GM19035 (cell line): ENCODE measurements around the gene TRAPPC3.
"Not testable (repeated sequence)": the region's sequence is repeated elsewhere in the genome, so short reads cannot be mapped to it uniquely, and the experiment has no call there.

Experiments
- ATAC-seq: cut with Tn5 transposase; IDR thresholded peaks from one replicate; pipeline ENCODE4 v1.9.1; 2021; ENCODE audit not compliant: unreplicated experiment

Gene TRAPPC3

DNA sequence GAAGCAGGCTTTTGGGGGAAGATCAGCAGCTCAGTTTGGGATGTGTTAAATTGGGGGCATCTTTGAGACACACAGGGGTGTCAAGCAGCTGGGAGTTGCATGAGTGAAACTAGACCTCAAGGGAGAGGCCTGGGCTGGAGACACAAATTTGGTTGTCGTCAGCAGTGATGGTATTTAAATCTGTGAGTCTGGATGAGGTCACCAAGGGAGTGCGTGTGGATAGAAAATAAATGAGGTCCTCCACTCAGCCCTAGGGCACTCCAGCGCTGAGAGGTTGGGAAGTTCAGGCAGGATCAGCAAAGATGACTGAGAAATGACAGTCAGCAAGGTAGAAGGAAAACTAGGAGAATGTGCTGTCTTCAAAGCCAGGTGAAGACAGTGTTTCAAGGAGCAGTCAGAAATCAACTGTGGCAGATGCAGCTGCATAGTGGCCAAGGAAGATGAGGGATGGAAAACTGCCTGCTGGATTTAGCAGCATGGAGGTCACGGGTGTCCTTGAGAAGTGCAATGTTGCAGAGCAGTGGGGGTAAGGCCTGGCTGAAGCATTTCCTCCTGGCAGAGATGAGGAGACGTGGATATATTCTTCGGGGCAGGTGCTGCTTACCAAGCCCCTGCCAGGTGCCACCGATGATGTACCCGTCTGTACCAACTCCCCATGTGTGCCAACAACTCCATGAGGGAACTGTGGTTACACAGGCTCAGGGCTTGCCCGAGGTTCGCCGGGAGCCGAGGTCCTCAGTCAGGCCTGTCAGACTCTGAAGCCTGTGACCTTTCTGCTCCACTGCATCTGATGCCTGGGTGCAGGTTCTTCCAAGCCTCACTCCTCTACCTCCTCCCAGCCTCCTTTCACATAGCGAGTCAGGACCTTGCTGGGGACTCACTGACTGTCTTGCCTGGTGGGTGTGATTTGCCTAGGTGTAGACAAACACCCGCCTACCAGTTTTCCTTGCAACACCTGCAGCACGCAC is 17.9 kb upstream of the TRAPPC3 start:
- no peak for ATAC-seq

DNA sequence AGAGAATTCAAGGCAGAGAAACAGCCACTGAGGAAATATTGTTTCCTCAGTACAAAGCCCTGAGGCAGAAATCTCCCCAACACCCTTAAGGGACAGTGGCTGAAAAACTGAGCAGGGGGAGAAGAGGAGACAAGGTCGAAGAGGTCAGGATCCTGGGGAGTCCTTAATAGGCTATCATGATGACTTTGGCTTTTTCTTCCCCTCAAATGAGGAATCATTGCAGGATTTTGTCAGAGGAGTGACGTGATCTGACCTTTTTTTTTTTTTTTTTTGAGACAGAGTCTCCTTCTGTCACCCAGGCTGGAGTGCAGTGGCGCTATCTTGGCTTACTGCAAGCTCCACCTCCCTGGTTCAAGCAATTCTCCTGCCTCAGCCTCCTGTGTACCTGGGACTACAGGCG is 16.9 kb upstream of the TRAPPC3 start:
- ATAC-seq, result no peak

DNA sequence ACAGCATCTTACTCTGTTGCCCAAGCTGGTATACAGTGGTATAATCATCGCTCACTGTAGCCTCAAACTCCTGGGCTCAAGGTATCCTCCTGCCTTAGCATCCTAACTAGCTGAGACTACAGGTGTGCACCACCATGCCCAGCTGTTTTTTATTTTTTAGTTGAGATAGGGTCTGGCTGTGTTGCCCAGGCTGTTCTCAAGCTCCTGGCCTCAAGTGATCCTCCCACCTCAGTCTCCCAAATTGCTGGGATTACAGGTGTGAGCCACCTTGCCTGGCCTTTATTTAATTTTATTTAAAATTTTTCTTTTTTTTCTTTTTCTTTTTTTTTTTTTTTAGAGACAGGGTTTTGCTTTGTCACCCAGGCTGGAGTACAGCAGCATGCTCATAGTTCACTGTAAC is 15.9 kb upstream of the TRAPPC3 start:
- no peak for ATAC-seq

DNA sequence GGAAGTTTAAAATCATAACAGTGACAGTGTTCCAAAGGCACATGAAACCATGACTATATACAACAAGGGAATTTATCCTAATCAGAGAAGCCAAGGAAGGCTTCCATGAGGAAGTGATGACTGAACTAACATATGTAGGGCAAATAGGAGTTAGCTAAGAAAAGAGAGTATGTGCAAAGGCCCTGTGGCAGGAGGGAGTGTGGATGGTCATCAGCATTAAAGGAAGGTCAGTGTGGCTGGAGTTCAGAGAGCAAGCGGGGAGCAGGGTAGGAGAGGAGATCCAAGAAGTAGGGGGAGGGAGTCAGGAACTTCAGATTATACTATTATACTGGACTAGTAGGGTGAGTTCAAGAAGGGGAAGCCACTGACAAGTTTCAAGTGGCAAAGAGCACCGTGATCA is 15.1 kb upstream of the TRAPPC3 start:
- no peak for ATAC-seq

DNA sequence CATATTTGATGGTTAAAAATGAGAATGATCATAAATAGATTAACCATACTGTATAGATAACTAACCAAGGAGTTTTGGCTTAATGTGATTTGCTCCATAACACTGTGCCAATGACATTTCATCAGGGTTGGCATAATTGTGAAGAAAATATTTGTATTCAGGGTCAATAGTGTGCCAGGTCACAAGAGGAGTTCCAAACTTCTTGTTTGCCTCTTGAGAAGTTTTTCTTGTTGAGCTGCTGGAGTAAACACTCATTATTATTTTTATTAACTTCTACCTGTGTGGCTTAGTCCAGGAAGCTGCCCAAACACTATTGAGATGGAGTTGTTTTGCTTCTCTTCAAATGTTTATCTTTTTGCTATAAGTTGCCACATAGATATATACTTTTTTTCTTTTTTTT is 14.1 kb upstream of the TRAPPC3 start:
- ATAC-seq, result no peak

DNA sequence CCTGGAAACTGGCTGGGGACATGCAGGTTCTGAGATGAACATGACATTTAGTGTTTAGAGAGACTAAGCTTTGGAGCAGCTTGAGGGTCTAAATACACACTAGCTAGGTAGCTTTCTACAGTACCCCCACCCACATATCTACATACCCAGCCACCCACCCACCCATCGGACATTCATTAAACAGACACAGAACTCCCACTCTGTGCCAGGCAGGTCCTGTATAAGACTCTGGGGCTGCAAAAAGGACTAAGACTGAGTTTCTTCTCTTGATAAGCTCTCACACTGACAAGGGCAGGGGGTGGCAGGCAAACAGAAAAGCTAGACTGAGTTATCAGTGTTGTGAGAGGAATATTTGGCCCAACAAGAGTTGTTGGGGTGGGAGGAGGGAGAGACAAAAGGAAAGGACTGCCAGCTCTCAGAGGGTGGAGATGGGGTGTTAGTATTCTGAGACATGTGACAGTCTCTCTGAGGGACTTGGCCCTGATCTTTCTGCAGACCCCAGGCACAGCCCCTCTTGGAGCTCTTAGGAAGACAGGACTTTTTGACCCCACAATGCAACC is 13.5 kb upstream of the TRAPPC3 start:
- no peak for ATAC-seq

DNA sequence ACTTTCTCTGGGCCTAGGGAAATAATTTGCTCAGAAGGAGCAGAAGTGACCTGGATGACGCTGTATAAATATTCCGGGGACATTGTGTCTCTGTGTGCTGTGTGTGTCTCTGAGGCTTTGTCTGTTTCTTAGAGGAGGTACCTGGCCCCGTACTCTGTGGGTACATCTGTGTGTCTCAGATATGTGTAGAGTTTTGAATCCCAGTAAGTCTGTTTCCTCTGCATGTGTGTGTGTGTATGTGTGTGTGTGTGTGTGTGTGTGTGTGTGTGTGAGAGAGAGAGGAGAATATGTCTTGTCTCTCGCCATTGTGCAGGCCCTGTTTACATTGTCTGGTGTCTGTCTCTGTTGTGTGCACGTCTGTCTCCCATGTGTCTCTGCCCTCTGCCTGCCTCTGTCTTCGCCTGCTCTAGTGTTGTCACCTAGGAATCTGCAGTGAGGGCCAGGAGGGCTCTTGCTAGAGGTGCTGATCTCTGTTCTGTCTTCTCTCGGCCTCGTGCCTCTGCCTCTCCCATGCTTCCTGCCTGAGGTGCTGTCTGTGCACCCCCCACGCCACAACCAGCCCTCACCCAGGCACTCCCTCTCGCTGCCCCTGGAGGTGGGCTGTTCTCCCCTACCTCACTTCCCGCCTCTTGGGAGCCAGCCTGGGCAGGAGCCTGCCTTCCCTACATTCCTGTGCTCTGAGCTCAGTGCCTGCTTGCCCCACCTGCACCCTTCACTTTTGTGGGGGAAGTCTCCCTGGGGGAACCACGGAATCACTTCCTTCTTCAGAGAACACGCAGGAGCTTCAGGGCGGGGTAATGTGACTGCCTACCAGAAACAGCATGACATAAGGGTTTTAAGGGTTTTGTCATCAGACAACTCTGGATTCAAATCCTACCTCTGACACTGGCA is 12.6 kb upstream of the TRAPPC3 start:
- no peak for ATAC-seq

DNA sequence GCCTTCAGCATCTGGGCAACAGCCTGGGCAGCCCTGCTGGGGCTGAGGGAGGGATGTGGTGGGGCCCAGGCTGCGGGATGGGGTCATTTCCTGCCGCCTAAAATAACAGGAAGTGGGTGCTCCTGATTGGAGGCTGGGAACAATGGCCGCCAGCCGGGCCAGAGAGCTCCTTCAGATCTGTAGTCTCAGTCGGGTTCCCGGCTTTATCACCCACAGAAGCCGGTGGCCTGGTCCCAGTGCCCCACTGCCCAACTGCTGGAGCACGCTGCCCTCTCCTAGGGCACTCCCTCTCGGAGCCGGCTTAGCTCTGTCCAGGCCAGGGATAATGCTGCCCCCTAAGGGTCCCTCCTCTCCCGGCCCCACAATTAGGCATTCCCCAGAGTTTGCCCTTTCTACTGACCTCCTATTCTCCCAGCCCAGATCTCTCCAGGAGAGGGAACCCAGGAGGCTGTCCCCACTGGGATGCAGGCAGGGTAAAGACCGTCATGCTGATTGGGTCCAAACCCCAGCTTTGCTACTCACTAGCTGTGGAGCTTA is 11.7 kb upstream of the TRAPPC3 start:
- no peak for ATAC-seq

DNA sequence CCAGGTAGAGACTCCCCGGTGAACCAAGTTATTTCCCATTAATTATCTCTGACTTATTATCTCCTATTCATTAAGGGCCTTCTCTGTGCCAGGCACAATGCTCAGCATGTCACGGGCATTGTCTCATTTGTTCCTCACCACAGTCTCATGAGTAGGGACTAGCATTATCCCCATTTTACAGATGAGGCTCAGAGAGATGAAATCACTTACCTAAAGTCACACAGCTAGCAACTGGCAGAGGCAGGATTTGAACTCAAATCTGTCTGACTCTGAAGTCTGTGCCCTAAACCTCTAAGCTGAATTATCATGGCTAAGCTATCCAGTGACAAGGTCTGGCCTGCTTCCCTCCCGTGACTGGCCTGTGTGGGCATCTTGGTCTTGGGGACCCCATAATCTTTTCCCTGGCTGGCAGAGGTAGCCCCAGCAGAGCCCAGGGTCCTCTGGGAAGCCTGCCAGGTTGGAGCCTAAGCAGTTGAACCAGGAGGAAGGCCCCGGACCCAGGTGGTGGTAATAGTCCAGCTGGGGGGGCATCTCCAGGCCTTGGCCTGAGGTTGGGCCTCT is 11.2 kb upstream of the TRAPPC3 start:
- no peak for ATAC-seq

DNA sequence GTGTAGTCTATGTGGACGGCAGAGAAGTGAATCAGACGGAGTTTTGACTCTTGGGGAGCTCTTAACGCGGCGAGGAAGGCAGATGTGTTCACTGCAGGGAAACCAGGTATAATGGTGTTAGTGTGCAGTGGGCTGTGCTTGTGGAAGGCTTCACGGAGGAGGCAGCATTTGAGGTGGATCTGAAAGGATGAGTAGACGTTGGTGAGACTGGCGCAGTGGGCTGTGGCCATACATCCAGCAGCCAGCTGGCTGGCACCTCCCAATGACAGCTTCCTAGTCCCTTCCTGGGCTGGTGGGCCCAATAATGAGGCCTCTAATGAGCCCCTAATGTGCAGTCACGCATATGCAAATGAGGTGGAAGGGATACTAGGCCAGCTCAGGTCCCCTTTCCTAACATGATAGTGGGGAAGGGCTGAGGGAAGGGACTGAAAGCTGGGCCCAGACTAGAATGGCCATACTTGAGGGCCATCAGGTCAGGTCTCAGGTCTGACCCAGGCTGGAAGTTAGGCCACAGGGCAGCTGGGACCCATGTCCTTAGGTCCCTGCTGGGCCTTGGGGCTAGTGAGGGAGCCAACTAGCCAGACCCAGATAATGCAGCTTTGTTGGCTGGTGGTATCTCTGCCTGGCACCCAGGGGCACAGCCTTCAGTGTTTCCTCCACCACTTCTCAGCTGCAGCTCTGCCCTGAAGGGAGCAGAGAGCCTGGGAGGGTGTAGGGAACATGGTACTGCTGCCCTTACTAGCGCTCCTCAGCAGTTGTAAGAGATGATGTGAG is 10.5 kb upstream of the TRAPPC3 start:
- ATAC-seq, result no peak

DNA sequence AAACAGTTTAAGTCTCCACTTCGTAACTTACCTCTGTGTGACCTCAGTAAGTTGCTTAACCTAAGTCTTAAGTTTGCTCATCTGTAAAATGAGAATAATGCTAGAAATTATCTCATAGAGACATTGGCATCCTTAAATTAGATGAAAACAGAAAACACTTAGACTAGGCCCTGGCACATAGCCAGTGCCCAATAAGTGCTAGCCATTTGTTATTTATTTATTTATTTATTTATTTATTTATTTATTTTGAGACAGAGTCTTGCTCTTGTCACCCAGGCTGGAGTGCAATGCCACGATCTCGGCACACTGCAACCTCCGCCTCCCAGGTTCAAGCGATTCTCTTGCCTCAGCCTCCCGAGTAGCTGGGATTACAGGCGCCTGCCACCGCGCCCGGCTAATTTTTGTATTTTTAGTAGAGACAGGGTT is 9.6 kb upstream of the TRAPPC3 start:
- not testable (repeated sequence) for ATAC-seq

DNA sequence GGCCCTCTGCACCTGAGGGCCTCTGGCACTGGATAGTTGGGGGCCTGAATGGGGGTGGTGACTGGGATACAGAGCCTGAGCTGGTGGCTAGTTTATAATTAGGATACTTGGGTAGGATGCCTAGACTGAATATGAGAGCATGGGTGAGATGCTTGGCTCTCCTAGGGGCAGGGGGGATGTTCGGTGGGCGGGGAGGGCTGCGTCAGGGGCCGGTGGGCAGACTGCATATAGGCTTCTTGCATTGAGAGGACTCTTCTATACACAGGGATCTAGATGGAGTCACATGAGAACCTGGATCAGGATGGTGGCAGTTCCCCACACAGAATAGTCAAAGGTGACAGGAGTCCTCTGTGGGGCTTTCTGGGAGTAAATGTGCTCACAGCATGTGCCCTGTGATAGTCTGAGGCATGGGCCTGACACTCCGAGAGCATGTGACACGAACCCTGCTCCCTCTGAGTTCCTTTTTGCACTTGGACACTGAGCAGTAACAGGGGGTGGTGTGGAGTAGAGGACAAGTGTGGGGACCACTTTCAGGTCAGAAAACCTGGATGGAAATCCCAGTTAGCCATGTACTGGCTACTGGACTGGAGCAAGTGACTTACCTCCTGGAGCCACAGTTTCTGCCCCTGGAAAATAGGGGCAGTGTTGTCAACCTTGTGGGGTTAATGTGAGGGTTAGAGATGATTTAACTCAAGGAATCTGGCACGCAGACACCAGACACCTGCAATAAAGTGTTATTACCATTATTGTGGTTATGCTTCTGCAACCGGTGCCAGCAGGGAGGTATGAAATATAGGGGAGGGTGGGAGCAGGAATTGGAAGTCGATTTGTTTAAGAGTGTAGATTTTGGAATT is 8.9 kb upstream of the TRAPPC3 start:
- ATAC-seq, result no peak

DNA sequence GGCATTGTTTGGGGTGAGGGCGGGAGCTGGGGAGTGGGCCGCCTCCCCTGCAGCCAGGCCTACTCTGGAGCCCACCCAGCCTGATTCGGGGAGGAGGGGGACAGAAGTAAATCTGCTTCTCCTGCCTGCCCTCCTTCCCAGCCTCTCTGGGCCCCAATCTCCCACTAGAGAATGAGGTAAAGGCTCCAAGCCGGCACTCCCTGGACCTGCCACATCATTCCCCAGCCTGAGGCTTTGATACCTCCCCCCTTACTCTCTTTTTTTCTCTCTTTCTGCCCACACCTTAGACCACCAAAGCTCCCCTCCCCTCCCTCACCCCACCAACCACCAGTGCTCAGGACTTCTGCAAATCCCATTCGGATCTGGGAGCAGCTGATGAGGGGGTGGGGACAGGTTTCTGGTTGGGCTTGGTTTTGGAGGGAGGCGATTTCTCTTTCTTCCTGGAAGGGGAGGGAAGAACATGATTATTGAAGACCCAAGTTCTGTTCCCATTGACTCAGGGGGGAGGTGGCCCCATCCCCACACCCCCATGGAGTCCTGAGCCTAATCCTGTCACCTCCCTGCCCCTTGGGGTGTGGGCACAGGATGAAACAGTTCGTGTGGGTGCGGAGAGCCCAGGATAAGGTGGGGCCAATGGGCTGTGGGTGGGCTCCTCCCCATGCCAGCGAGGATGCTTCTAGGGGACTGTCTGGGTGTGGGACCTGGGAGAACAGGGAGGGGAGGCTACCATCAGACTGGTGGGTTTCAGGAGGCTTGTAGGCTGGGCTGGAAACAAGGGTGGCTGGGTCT is 8.0 kb upstream of the TRAPPC3 start:
- no peak for ATAC-seq

DNA sequence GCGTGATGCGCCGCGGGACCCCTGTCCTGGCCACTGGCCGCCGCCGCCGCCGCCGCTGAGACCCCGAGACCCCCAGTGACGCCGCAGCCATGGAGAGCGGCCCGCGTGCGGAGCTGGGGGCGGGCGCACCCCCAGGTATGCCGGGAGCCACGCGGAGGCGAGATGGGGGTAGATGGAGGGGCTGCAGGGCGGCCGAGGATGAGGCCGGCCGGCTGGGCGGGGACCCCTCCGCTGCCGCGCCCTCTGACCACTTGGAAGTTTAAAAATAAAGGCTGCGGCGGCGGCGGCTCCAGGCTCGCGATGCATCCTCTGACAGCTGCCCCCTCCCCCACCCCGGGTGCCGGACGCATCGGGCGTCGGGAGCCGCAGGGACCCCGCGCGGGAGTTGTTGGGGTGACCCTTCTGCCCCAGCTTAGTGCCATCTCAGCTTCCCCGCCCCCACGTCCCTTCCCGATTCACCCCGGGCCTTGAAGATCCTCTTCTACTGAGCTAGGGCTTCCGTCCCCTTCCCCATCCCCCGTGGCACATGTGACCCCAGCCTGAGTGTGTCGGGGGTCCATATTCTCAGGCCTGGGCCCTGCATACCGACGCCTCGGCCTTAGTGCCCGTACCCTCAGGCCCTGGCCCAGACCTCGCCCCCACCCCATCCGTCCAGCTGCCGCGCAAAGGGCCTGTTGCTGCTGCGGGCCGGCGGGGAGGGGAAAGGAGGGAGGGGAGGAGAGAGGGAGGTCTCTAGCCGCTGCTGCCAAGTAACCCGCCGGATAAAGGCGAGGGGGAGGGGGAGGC is 7.2 kb upstream of the TRAPPC3 start:
- peak; percentile 22 for ATAC-seq

DNA sequence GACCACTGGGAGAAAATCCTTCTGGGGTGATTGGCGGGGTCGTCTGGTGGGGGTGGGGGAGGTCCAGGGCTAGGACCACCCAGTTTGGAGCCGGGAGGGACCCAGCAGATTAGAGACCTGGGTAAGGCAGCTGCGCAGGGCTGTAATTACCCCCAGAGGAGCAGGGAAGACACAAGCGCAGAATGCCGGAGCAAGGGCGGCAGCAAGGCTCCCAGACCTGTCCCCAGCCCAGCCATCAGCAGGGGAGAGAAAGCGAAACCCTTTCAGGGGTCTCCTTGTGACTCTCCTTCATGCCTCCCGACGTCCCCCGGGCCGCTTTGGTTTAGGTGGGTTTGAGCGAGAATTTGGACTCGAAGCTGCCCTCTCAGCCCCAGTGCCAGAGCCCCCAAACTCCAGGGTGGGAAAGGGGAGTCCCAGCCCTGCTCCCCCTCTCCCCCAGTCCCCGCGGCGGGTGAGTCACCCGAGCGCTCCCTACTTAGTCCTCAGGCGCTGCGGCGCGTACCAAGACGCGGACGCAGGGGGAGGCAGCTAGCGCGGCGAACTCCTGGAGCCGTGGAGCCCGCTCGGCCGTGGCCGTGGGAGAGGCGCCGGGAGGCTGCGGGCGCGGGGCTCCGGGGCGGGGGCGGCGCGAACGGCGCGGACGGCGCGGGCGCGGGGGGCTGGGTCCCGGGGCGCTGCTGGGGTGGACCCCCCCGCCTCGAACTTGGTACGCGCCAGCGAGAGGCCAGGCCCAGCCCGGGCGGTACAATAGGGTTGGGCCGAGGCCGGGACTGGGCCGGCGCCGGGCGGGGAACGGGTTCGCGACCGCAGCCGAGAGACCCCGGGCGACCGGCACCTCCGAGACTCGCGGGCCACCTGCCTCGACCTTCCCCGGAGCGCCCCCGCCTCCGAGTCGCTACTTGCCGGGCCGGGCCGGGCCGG is 6.4 kb upstream of the TRAPPC3 start, which contains the start of gene MAP7D1:
Gene MAP7D1, plus strand, starts transcription at position 753 of the 921 bp plus-strand sequence. CDS start 258 bp downstream, outside the sequence.
- peak; percentile 54 for ATAC-seq

DNA sequence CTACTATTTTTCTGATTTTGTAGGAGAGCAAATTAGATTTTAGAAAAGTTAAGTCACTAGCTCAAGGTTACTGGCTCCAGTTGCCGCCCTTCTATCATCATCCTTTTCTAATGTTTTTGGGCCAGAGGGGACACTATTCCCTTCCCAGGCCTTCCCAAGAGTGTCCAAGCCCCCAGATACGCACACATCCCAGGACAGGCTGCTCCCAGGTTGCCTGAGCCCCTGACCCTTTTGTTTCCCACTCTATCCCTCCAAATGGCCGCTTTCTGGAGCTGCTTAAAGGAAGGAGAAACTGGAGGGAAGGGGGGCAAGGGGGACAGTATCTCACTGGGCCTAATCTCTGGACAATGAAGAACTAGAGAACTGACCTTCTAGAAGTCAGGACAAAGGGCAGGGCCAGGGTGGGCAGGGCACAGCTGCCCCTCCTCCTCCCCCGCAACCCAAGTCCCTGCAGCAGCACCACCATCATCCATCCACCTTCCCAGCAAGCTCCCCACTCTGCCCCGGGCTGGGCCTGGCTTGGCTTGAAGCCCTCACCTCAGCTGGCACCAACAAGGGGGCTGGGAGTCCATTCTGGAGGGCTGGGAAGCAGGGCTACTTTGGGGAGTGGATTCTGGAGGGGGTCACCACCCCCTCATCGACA is 5.6 kb upstream of the TRAPPC3 start:
- ATAC-seq, result no peak
